ENCODE data around the gene PTPRM. TPM values are rescaled to one million over a fixed set of nuclear protein-coding genes. Genes with fewer than 3 reads are reported as not detected.

The PTPRM gene
- total RNA-seq, 1 donor from 2014 or later = 133 TPM

- DNase-seq (ENCODE audit: low spot score) = no peak
These were observed 732.2 kb downstream of the PTPRM start for GRCh38 chr18:8299054-8299980.

- no peak for DNase-seq (ENCODE audit: low spot score)
These were observed 733.8 kb downstream of the PTPRM start for GRCh38 chr18:8300751-8301410.

- no peak for DNase-seq (ENCODE audit: low spot score)
These were observed 734.5 kb downstream of the PTPRM start for GRCh38 chr18:8301427-8302172.

- DNase-seq (ENCODE audit: low spot score) = no peak
These were observed 736.1 kb downstream of the PTPRM start for GRCh38 chr18:8303151-8303755.

- no peak for DNase-seq (ENCODE audit: low spot score)
These were observed 740.8 kb downstream of the PTPRM start for GRCh38 chr18:8307960-8308359.

GRCh38 chr18:8313043-8313442 lies 745.9 kb downstream of the PTPRM start:
- no peak for DNase-seq (ENCODE audit: low spot score)

- DNase-seq (ENCODE audit: low spot score) = no peak
These were observed 747.0 kb downstream of the PTPRM start for GRCh38 chr18:8314124-8314523.

- no peak for DNase-seq (ENCODE audit: low spot score)
These were observed 752.8 kb downstream of the PTPRM start for GRCh38 chr18:8319798-8320489.

GRCh38 chr18:8322486-8322885 lies 755.4 kb downstream of the PTPRM start:
- DNase-seq (ENCODE audit: low spot score) = no peak

- no peak for DNase-seq (ENCODE audit: low spot score)
These were observed 757.4 kb downstream of the PTPRM start for GRCh38 chr18:8324343-8325065.

GRCh38 chr18:8326763-8327394 lies 759.8 kb downstream of the PTPRM start:
- no peak for DNase-seq (ENCODE audit: low spot score)

GRCh38 chr18:8328126-8328525 lies 761.0 kb downstream of the PTPRM start:
- DNase-seq (ENCODE audit: low spot score) = no peak

- DNase-seq (ENCODE audit: low spot score) = no peak
These were observed 762.2 kb downstream of the PTPRM start for GRCh38 chr18:8329186-8329771.

GRCh38 chr18:8330575-8330974 lies 763.5 kb downstream of the PTPRM start:
- DNase-seq (ENCODE audit: low spot score) = no peak

GRCh38 chr18:8332286-8332685 lies 765.2 kb downstream of the PTPRM start:
- DNase-seq (ENCODE audit: low spot score) = no peak

- no peak for DNase-seq (ENCODE audit: low spot score)
These were observed 766.8 kb downstream of the PTPRM start for GRCh38 chr18:8333961-8334360.

GRCh38 chr18:8337211-8337610 lies 770.1 kb downstream of the PTPRM start:
- DNase-seq (ENCODE audit: low spot score) = no peak

GRCh38 chr18:8339210-8339609 lies 772.1 kb downstream of the PTPRM start:
- no peak for DNase-seq (ENCODE audit: low spot score)

- no peak for DNase-seq (ENCODE audit: low spot score)
These were observed 772.8 kb downstream of the PTPRM start for GRCh38 chr18:8339952-8340351.
